C4-2B (cell line): ENCODE measurements around the gene SH3RF3.

Experiments used
- CTCF ChIP-seq: fragments of 450-650 bp; conservative IDR thresholded peaks from 2 replicates; pipeline ENCODE4 v1.5.1; 2017; ENCODE audit warnings: mild to moderate bottlenecking
- ZFX ChIP-seq: fragments of 450-650 bp; IDR thresholded peaks from 2 replicates; pipeline ENCODE4 v1.6.1; 2017

- no peak for TF ChIP-seq CTCF
- TF ChIP-seq ZFX = no peak
These were observed 47.9 kb downstream of the SH3RF3 start for GRCh38 chr2:109176928-109177327.
